GM12891 (cell line): ENCODE data around the gene PTCH1.

ENCODE experiments used
- DNase-seq: peaks from one replicate; pipeline ENCODE4 v3.0.0; 2011; ENCODE audit warnings: low spot score; ENCODE audit not compliant: insufficient read length
- FAIRE-seq: peaks from 2 replicates; lab custom pipeline; 2011; peaks lifted over from hg19 to GRCh38; lab: Jason Lieb, UNC
- PAX5 ChIP-seq: IDR thresholded peaks from 2 replicates; pipeline ENCODE4 v1.6.1; 2011; ENCODE audit warnings: low read length, moderate library complexity, mild to moderate bottlenecking; ENCODE audit not compliant: insufficient read depth, severe bottlenecking
- POLR2A ChIP-seq: IDR thresholded peaks from 2 replicates; pipeline ENCODE4 v1.6.1; 2011; ENCODE audit warnings: low read depth, low read length, control low read depth
- POLR2AphosphoS5 ChIP-seq: IDR thresholded peaks from 2 replicates; pipeline ENCODE4 v1.6.1; 2011; ENCODE audit warnings: low read depth, low read length, control low read depth
- POU2F2 ChIP-seq: IDR thresholded peaks from 2 replicates; pipeline ENCODE4 v1.6.1; 2011; ENCODE audit warnings: low read depth, mild to moderate bottlenecking, control low read depth, low read length, moderate library complexity
- SPI1 ChIP-seq: IDR thresholded peaks from 2 replicates; pipeline ENCODE4 v1.6.1; 2011; ENCODE audit warnings: low read depth, low read length, control low read depth
- TAF1 ChIP-seq: IDR thresholded peaks from 2 replicates; pipeline ENCODE4 v1.6.1; 2011; ENCODE audit warnings: low read depth, low read length, control low read depth

Gene PTCH1

DNA sequence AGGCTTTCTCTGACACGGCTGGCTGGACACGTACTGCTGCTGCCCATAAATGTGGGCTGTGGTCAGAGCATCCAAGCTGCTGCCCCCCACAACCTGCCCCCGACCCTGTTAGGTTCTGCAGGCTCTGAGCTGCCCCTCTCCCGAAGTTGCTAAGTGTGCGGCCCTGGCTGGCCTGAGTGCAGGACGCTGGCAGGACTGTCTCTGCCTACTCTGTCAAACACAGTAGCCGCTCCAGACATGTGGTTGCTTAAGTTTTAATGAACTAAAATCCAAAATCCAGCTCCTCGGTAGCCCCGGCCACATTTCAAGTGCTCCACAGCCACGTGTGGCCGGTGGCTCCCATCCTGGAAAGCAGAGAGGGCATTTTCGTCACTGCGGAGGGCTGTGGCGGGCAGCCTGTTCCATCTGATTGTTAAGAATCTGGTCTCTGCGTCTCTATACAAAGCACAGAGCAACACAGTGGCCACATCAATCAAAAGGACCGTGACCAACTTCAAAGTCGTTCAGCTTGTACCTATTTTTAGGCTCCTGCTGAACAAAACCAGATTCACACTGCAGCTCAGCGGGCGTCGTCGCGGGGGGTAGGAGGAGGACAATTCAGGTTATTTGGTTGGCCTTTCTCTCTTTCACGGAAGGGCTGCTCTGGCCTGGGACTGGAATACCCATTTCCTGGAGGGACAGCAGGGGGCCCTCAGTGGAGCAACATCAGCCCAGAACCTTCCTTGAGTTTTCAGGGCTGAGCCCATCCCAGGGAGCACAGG, 68.9 kb downstream of the PTCH1 start:
- FAIRE-seq: no peak
- TF ChIP-seq POU2F2: no peak
- TF ChIP-seq TAF1: no peak
- TF ChIP-seq POLR2AphosphoS5: no peak
- TF ChIP-seq PAX5: no peak
- TF ChIP-seq SPI1: no peak
- TF ChIP-seq POLR2A: no peak
- no peak for DNase-seq

DNA sequence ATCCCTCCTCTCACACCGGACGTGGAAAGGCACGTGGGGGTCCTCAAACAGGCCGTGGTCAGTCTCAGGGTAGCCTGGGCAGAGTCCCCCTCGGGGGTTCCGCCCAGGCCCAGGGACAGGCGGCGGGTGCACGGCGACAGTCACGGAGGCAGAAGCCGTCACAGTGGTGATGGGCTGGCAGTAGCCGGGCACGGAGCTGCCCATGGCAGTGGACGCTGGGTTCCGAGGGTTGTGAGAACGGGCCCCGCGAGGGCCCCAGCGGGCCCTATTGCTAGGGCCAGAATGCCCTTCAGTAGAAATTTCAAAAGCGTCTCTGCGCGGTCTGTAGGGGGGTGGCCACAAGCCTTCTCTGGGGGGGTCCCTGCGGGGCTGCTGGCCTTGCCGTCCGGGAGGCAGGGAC, 69.8 kb downstream of the PTCH1 start:
- no peak for TF ChIP-seq POU2F2
- TF ChIP-seq TAF1: no peak
- no peak for TF ChIP-seq POLR2AphosphoS5
- no peak for TF ChIP-seq SPI1
- no peak for TF ChIP-seq PAX5
- TF ChIP-seq POLR2A: no peak
- FAIRE-seq: no peak
- no peak for DNase-seq

- no peak for FAIRE-seq
- no peak for TF ChIP-seq SPI1
- TF ChIP-seq POLR2AphosphoS5: no peak
- TF ChIP-seq POLR2A: no peak
- TF ChIP-seq POU2F2: no peak
- no peak for TF ChIP-seq PAX5
- TF ChIP-seq TAF1: no peak
- DNase-seq: no peak
Observed at GRCh38 chr9:95446259-95446658, 70.5 kb downstream of the PTCH1 start.

DNA sequence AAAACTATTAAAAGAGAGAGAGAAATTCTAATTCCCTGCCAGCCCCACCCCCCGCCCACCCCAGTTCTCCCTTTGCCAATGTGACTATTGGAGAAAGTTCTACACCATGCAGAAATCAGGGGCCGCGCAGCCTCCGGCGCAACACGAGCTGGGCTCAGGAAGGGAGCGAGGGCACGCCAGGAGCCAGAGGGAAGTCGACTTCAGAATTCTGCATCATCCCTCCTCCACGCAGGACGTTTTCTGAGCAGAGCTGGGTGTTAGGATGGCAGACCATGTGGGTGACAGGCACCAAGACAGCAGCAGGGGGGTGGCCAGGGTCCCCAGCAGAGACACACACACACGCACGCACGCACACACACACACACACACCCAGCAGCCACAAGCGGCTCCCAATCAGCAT, 72.6 kb downstream of the PTCH1 start:
- no peak for TF ChIP-seq SPI1
- no peak for TF ChIP-seq TAF1
- no peak for TF ChIP-seq POLR2AphosphoS5
- TF ChIP-seq PAX5: no peak
- TF ChIP-seq POLR2A: no peak
- TF ChIP-seq POU2F2: no peak
- DNase-seq (no peak), FAIRE-seq (no peak)

DNA sequence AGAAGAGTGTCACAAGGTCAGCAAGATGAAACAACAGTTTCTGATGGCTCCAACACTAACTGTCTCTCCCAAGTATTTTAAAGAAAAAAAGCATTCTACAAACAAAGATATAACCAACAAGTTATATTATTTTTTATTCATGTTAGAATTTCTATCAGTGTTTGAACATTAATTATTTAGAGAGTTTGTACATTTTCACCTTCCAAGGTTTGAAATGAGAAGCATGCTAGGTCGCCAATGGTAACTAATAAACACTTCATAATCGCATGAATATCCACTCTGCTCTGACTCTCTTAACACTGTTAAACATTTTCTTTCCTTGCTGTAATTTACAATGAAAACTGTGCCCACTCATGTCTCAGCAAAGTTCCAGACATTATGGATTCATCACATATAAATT, 73.5 kb downstream of the PTCH1 start:
- FAIRE-seq (no peak), DNase-seq (no peak)
- TF ChIP-seq POLR2AphosphoS5 (no peak), PAX5 (no peak), TAF1 (no peak), SPI1 (no peak), POU2F2 (no peak), POLR2A (no peak)

DNA sequence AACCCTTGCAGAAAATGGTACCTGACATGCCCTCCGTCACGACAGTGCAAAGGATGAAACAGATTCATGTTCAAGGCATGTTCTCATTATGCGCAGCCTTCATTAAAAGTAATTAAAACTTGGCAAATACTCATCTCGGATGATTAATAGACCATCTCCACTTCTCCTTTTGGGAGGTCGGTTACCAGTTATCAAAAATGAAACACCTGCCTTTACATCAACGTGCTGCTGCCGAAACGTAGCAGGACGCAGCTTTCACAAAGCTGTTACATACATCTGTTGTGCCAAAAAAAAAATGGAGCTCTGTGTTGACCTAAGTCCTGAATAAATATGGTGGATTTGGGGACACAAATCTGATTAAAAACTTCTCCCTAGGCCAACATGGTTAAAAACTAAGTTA, 75.7 kb downstream of the PTCH1 start:
- DNase-seq (no peak), FAIRE-seq (peak; percentile 40)
- TF ChIP-seq SPI1 (peak; percentile 39; the same call in 1 of the 2 replicates), TAF1 (no peak)

GRCh38 chr9:95440447-95440846, 76.3 kb downstream of the PTCH1 start:
- TF ChIP-seq TAF1: no peak
- TF ChIP-seq POLR2A: no peak
- TF ChIP-seq POU2F2: no peak
- TF ChIP-seq SPI1: no peak
- no peak for FAIRE-seq
- DNase-seq: no peak

DNA sequence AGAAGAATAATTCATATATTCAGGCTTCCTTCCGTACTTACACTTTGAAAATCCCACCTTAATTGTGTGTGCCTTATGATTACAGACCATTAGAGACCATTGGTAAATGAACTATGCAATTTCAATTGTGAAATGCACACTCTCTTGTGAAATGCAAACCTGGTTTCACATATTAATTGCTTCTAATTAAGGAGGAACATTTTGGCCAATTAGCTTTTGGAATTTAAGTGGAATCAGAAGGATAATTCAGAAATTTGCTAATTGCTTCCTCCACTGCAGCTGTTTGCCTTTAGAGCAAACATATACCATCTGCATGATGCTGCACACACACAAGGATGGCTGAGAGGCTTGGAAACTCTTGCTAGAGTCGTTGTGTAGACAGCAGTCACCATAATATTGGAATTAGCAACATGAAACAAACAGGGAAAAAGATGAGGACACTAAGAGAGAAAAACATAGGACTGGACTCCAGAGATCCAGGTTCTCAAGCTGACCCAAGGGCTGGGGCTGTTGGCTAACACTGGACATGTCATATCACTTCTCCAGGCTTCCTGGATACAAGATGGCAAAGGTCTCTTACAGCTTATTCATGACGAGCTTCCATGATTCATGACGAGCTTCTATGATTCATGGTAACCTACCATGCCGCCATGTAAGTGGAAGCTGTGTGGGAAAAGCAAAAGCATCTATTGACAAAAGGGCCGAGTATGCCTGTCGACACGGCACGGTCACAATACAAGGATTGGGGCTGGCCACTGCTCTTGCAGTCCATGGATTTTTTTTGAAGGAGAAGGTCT, 78.0 kb downstream of the PTCH1 start:
- TF ChIP-seq PAX5 (no peak), POU2F2 (no peak), TAF1 (no peak)
- no peak for DNase-seq
- FAIRE-seq: no peak

DNA sequence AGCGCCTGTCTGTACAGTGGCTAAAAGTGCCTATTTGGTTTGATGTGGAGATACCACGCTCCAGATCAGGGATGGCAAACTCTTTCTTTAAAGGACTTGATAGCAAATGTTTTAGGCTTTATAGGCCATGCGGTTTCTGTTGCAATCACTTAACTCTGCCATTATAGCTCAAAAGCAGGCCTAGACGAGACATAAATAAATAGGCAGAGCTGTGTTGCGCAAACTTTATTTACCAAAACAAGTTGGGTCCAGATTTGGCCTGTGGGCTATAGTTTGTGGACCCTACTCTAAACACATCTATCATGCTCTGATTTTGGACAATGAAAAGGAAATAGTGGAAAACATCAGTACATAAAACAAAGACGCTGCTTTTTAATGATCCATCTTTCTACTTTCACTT, 79.2 kb downstream of the PTCH1 start:
- no peak for FAIRE-seq
- TF ChIP-seq POLR2A (no peak), POU2F2 (no peak), TAF1 (no peak), SPI1 (no peak)
- no peak for DNase-seq

- DNase-seq (no peak), FAIRE-seq (no peak)
- no peak for TF ChIP-seq SPI1
Observed at GRCh38 chr9:95436416-95436815, 80.4 kb downstream of the PTCH1 start.
